Measurements from ENCODE around the gene TCHP.

TCHP gene

GRCh38 chr12:109880043-109880931, 19.8 kb upstream of the TCHP start, which contains the start of gene GLTP:
Gene GLTP (minus strand): TSS chr12:109880541. CDS start chr12:109880374, 167 bp downstream.
- TF ChIP-seq, protein P1, sequence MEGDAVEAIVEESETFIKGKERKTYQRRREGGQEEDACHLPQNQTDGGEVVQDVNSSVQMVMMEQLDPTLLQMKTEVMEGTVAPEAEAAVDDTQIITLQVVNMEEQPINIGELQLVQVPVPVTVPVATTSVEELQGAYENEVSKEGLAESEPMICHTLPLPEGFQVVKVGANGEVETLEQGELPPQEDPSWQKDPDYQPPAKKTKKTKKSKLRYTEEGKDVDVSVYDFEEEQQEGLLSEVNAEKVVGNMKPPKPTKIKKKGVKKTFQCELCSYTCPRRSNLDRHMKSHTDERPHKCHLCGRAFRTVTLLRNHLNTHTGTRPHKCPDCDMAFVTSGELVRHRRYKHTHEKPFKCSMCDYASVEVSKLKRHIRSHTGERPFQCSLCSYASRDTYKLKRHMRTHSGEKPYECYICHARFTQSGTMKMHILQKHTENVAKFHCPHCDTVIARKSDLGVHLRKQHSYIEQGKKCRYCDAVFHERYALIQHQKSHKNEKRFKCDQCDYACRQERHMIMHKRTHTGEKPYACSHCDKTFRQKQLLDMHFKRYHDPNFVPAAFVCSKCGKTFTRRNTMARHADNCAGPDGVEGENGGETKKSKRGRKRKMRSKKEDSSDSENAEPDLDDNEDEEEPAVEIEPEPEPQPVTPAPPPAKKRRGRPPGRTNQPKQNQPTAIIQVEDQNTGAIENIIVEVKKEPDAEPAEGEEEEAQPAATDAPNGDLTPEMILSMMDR (IDR thresholded peaks at IDR 0.05; ENCODE audit: extremely low read depth, missing control alignments): peak; percentile 92
- peak; percentile 98 for DNase-seq (ENCODE audit: low spot score)

DNA sequence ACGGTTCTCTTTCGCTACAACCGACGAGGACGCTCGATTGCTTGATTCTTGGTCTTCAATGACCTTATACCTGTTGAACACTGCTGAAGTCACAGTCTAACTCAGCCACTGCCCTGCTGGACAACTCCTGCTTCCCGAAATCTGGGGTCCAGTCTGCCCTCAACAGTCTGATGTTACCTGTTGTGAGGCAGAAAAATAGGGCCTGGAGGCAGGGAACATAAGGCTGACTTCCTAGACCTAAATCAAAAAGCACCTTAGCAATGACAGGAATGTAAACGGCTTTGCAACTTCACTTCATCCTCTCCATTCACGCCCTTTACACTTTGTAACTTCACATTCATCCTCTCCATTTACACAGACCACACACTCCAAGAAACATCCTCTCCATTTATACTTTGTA, 19.1 kb upstream of the TCHP start:
- no peak for DNase-seq (ENCODE audit: low spot score)
- TF ChIP-seq, protein P1 (IDR thresholded peaks at IDR 0.05; ENCODE audit: extremely low read depth, missing control alignments): no peak

GRCh38 chr12:109881752-109882151, 18.3 kb upstream of the TCHP start:
- DNase-seq (ENCODE audit: low spot score): no peak
- TF ChIP-seq, protein P1 (IDR thresholded peaks at IDR 0.05; ENCODE audit: extremely low read depth, missing control alignments): no peak

DNA sequence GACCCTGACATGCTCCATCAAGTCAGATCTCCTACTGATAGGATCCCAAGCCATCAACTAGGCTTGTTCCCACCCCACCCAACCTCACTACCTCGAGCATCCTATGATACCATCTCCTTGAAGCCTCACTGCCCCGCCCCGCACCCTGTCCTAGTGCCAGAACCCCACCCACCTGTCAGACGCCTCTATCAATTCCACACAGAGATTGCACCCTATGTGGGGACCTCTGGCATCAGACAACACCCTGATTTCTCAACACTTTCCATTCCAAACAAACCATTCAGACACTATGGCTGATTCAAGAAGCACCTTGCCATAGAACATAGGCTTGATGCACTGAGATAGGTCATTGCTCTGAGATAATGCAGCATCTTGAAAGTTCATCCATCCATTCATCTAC, 16.6 kb upstream of the TCHP start:
- TF ChIP-seq, protein P1 (IDR thresholded peaks at IDR 0.05; ENCODE audit: extremely low read depth, missing control alignments): no peak
- no peak for DNase-seq (ENCODE audit: low spot score)

GRCh38 chr12:109885616-109886015, 14.5 kb upstream of the TCHP start:
- TF ChIP-seq, protein P1 (IDR thresholded peaks at IDR 0.05; ENCODE audit: extremely low read depth, missing control alignments): no peak
- no peak for DNase-seq (ENCODE audit: low spot score)

DNA sequence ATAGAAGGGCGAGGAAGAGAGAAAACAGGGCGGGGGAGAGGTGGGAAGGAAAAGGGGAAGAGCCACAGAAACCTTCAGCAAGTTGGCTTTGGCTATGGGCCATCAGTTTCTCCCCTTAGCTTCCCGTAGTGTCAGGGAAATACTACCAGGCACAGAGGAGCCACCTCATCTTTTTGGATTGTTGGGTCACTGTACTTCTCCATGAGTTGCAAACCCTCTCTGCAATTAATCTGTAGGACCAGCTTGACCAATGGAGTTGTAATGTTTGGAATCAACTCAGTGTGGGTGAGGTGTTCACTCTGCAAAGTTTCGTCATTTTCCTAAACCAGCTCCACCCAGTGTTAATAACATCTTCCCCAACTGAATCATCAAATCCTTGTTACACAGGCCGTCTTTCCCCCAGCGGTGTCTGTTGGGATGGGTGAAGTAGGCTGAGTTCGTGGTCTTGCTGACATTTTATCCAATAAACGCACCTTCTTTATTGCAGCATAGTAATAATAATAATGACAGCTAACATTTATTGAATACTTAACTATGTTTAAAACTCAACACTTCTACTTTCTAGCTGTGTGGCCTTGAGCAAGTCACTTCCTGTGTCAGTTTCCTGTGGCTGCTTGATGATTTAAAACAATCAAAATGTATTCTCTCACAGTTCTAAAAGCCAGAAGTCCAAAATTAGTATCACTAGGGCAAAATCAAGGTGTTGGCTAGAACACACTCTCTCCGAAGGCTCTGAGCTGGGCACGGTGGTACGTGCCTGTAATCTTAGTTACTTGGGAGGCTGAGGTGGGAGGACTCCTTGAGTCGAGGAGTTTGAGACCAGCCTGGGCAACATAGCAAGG, 11.7 kb upstream of the TCHP start:
- TF ChIP-seq, protein P1 (IDR thresholded peaks at IDR 0.05; ENCODE audit: extremely low read depth, missing control alignments): no peak

More for the DNA sequence above, 11.7 kb upstream of the TCHP start:
- DNase-seq (ENCODE audit: low spot score): no peak

All from GM20000 (cell line).